HG02840 (cell line): ENCODE results near the gene MISFA.
"Not testable (repeated sequence)": the region's sequence is repeated elsewhere in the genome, so short reads cannot be mapped to it uniquely, and the experiment has no call there.

Experiments
- ATAC-seq: cut with Tn5 transposase; IDR thresholded peaks from one replicate; pipeline ENCODE4 v1.9.1; 2021; ENCODE audit warnings: mild to moderate bottlenecking, moderate library complexity, moderate number of reproducible peaks; ENCODE audit not compliant: unreplicated experiment, low FRiP score

Gene MISFA

DNA sequence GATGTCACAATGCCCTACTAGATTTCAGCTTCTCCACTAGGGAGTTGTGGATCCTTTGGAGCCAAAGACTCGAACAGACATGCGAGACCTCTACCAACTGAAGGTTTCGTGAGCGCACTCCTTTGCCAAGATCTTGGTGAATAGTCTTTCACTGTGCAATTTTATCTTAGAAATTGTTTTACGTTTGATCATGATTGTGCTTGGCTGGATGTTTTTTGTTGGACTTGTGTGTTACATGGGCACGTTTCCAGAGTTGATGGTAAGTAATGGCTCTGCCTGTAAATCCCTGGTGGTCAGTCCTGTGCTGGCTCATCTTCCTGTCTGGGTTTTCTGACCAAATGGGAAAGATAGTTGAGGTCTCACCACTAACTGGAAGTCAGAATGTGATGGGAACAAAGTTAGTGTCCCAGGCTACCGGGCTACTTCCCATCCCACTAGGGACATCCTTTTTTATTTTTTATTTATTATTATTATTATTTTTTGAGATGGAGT is at the start of gene MISFA:
MISFA (plus strand) TSS at position 51 of the 492 bp plus-strand sequence; CDS start at position 191, 140 bp downstream.
- no peak for ATAC-seq

DNA sequence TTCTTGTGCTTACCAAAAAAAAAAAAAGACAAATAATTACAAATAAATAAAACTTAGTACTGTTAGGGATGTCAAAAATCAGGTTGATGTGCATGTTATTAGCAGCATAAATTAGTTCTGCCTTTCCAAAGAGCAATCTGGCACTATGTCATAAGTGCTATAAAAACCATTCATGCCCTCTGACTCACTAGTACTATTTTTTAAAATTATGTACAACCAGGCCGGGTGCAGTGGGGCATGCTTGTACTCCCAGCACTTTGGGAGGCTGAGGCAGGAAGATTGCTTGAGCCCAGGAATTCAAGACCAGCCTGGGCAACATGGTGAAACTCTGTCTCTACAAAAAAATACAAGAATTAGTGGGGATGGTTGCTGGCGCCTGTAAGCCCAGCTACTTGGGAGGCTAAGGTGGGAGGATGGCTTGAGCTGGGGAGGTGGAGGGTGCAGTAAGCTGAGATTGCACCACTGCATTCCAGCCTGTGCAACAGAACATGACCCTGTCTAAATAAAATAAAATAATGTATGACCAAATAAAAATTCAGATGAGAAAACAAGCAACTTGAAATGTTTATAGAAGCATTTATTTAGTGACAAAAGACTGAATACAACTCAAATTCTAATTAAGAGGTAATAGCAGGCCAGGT is 36.4 kb upstream of the MISFA start:
- no peak for ATAC-seq

- no peak for ATAC-seq
Observed at GRCh38 chr11:18564149-18564548, 35.4 kb upstream of the MISFA start.

DNA sequence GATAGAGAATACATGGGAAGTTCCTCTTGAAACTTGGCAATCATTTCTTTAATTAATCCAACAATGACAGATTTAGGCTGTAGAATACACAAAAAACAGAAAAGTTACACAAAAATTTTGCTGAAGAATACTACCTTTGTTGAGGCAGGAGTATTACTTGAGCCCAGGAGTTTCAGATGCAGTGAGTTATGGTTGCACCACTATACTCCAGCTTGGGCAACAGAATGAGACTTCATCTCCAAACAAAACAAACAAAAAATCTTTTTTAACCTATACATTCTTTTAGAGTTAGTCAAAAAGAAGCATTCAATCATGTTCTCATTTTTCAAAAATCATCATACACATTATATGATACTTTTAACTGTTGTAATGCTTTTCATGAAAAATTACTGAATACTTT is 33.2 kb upstream of the MISFA start:
- no peak for ATAC-seq

- ATAC-seq = no peak
Observed at GRCh38 chr11:18567081-18567480, 32.5 kb upstream of the MISFA start.

GRCh38 chr11:18575361-18575760 is 24.2 kb upstream of the MISFA start:
- no peak for ATAC-seq

DNA sequence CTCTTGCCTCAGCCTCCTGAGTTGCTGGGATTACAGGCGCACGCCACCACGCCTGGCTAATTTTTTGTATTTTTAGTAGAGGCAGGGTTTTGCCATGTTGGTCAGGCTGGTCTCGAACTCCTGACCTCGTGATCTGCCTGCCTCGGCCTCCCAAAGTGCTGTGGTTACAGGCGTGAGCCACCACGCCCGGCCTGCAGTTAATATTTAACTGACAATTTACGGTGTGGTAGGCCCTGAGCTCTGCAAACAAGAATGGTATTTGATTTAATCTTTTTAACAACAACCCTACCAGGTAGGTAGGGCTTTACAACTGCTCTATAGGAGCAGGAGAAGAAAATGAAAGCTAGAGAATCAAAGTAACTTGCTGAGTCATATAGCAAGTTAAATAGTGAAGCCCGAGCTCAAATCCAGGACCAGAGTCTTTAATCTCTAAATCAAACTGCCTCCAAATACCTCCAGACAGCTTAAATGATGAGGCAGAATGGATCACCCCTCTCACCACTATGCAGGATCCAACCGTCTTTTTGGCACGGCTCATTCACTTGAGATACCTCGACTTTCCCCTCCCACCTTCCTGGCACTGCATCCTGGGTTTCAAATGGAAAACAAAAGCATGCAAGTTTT is 20.5 kb upstream of the MISFA start:
- ATAC-seq = peak; percentile 65

GRCh38 chr11:18580113-18580766 is 19.3 kb upstream of the MISFA start:
- ATAC-seq = no peak

GRCh38 chr11:18581825-18582224 is 17.8 kb upstream of the MISFA start:
- ATAC-seq = no peak

DNA sequence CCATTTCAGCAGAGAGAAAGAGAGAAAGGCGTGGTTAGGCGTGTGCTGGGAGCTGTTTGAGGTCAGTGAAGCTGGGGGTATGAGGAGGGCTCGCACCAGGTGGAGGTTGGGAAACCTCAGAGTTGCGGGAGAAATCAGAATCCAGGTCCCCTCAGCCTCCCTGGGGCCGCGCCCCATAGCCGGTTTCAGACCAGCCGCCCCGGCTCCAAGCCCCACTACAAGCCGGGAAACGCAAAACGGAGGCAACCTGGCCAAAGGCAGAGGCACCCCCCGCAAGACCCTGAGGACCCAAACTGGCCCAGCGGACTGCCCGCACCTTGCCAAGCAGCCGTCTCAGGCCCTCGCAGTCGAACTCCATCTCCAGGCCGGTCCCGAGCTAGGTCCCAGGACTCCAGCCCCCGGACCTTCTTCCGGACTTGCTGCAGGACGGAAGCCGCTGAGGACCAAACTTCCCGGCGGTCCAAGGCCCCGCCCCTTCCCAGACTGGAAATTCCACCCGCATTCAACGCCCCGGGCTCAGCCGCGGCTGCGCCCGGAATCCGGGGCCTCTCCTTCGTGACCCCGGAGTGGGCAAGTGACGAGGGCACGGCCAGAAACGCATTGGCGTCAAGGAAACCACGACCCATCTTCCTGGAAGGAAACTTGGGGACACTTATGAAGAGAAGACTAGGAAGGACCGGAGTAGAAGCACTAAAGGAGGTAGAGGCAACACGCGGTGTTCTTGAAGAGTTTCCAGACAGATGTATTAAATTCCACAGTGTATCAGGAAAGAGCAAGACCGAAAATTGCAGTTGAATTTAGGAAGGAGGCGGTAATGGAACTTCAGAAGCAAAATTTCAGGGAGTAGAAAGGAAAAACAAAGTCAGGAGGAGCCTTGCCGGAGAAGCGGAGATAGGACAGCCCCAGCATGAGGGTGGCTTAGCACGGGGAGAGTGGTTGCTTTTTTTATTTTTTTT is 11.0 kb upstream of the MISFA start, which contains the start of gene UEVLD:
UEVLD (minus strand) TSS at position 438 of the 956 bp plus-strand sequence; CDS start at position 358, 80 bp downstream.
- ATAC-seq = peak; percentile 69

- ATAC-seq = no peak
Observed at GRCh38 chr11:18590571-18590970, 9.0 kb upstream of the MISFA start.

DNA sequence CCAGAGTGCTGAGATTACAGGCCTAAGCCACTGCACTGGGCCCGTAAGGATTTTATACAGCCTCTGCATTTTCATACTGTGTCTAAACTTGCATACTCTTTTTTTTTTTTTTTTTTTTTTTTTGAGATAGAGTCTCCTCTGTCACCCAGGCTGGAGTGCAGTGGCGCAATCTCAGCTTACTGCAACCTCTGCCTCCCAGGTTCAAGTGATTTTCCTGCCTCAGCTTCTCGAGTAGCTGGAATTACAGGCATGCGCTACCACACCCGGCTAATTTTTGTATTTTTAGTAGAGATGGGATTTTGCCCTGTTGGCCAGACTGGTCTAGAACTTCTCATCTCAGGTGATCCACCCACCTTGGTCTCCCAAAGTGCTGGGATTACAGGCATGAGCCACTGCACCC is 5.5 kb upstream of the MISFA start:
- not testable (repeated sequence) for ATAC-seq

DNA sequence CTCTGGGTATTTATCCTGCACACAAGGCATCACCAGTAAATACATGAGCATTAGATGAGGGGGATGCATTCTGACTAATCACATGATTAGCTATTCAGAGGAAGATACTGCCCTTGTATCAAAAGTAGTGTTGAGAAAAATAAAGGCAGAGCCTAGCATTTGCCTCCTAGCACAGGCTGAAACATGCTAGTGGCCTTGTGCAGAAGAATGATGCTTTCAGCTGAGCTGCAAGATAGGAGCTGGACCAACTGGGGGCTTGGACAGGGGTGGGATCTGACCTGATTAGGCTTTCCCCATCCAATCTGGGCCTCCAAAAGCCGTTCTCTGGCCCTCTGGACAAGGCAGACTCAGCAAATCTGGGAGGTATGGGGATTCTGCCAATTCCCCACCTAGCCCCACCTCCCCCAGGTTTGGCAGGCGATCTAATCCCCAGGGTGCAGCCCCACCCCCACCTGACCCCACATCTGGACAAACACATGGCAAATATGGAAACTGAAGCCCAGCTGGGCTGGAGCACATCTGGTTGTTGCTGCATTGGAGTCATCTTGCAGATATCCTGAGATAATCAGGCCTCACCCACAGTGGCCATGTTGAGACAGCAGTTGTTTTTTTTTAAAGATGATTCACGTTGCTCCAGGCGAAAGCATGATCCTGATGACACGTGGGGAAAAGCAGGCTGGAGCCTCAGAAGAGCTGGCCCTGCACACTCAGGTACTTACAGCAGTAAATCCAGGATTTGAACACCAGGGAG is 4.4 kb upstream of the MISFA start:
- ATAC-seq = no peak

- ATAC-seq = no peak
Observed at GRCh38 chr11:18600915-18601569, 1.5 kb downstream of the MISFA start.

- ATAC-seq = no peak
Observed at GRCh38 chr11:18608376-18608775, 8.8 kb downstream of the MISFA start.

GRCh38 chr11:18611196-18611595 is 11.6 kb downstream of the MISFA start:
- ATAC-seq = no peak

GRCh38 chr11:18612394-18612793 is 12.8 kb downstream of the MISFA start:
- no peak for ATAC-seq

DNA sequence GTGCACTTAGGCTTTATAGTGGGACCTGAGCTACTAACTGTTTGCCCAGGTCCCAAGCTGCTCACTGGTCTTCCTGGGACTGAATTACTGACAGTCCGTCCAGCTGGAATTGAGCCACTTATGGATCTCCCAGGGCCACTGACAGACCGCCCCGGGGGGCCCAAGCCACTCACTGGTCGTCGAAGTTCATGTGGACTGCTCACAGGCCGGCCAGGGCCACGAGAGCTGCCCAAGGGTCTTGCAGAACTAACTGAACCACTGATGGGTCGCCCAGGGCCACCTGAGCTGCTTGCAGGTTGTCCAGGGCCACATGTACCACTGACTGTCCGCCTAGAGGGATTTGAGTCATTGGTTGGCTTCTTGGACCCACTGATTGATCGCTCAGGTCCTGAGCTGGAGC is 15.1 kb downstream of the MISFA start:
- no peak for ATAC-seq
